Measurements from ENCODE around the gene CDH22.

CDH22 gene

GRCh38 chr20:46188866-46189541, 119.3 kb downstream of the CDH22 start:
- no peak for DNase-seq

- no peak for DNase-seq
Observed at GRCh38 chr20:46186210-46186609, 122.1 kb downstream of the CDH22 start.

GRCh38 chr20:46185353-46185752, 122.9 kb downstream of the CDH22 start:
- DNase-seq, result no peak

- DNase-seq, result no peak
Observed at GRCh38 chr20:46183768-46184167, 124.5 kb downstream of the CDH22 start.

- no peak for DNase-seq
Observed at GRCh38 chr20:46182276-46183200, 125.8 kb downstream of the CDH22 start.

- no peak for DNase-seq
Observed at GRCh38 chr20:46179862-46180261, 128.4 kb downstream of the CDH22 start.

- DNase-seq, result no peak
Observed at GRCh38 chr20:46178891-46179290, 129.4 kb downstream of the CDH22 start.

GRCh38 chr20:46177768-46178167, 130.5 kb downstream of the CDH22 start:
- DNase-seq, result no peak

GRCh38 chr20:46176739-46177378, 131.4 kb downstream of the CDH22 start:
- no peak for DNase-seq

- no peak for DNase-seq
Observed at GRCh38 chr20:46175127-46175494, 133.2 kb downstream of the CDH22 start.

- no peak for DNase-seq
Observed at GRCh38 chr20:46174469-46175126, 133.7 kb downstream of the CDH22 start.

- DNase-seq, result no peak
Observed at GRCh38 chr20:46173652-46174468, 134.4 kb downstream of the CDH22 start.

- no peak for DNase-seq
Observed at GRCh38 chr20:46172961-46173536, 135.2 kb downstream of the CDH22 start.

GRCh38 chr20:46172455-46172854, 135.8 kb downstream of the CDH22 start:
- no peak for DNase-seq

GRCh38 chr20:46171909-46172308, 136.4 kb downstream of the CDH22 start:
- DNase-seq, result no peak

- no peak for DNase-seq
Observed at GRCh38 chr20:46171476-46171875, 136.8 kb downstream of the CDH22 start.

- no peak for DNase-seq
Observed at GRCh38 chr20:46169245-46170171, 138.8 kb downstream of the CDH22 start.

GRCh38 chr20:46168438-46168837, 139.9 kb downstream of the CDH22 start:
- DNase-seq, result no peak

- no peak for DNase-seq
Observed at GRCh38 chr20:46167080-46167479, 141.2 kb downstream of the CDH22 start.

GRCh38 chr20:46164254-46164653, 144.0 kb downstream of the CDH22 start:
- no peak for DNase-seq

- no peak for DNase-seq
Observed at GRCh38 chr20:46161921-46162320, 146.4 kb downstream of the CDH22 start.

Measured in cortex of kidney (tissue), 1 donor.